CD14-positive monocyte (primary cell): ENCODE measurements around the gene KAZN. TPM values are rescaled to one million over a fixed set of nuclear protein-coding genes. Genes with fewer than 3 reads are reported as not detected.

ENCODE experiments used
- DNase-seq, 3 donors: peaks; one replicate each; pipeline ENCODE4 v3.0.0-alpha.2; 2011 to 2022
- H2AFZ ChIP-seq: 2 replicates; pipeline ENCODE4 v1.6.0; 2012; ENCODE audit warnings: mild to moderate bottlenecking, low read depth, low read length, inconsistent platforms; ENCODE audit not compliant: insufficient read depth, poor library complexity, severe bottlenecking
- H3K27ac ChIP-seq, 2 donors: 1 replicate in 1 of 2; 2 replicates in 1 of 2; pipeline ENCODE4 v1.5.1; 2012 to 2013; ENCODE audit warnings: low read length in 2 of 2, control low read depth in 1 of 2, inconsistent platforms in 1 of 2, low read depth in 1 of 2, mild to moderate bottlenecking in 1 of 2
- H3K27me3 ChIP-seq, 2 donors: one replicate each; pipeline versions ENCODE4 v1.6.0 to v1.6.1; 2011 to 2013; ENCODE audit warnings: low read length in 2 of 2; ENCODE audit not compliant: control insufficient read depth in 2 of 2, insufficient read depth in 2 of 2
- H3K36me3 ChIP-seq, 2 donors: replicated peaks in 1 of 2; 1 replicate in 1 of 2; 2 replicates in 1 of 2; pipeline versions ENCODE4 v1.5.1 to v1.6.1; 2012 to 2013; ENCODE audit warnings: low read length in 2 of 2, control low read depth in 1 of 2, inconsistent platforms in 1 of 2, mild to moderate bottlenecking in 1 of 2; ENCODE audit not compliant: insufficient read depth in 2 of 2, control insufficient read depth in 1 of 2
- H3K4me1 ChIP-seq, 2 donors: 1 replicate in 1 of 2; 2 replicates in 1 of 2; pipeline versions ENCODE4 v1.5.1 to v1.6.1; 2012 to 2013; ENCODE audit warnings: low read length in 2 of 2, control low read depth in 1 of 2, inconsistent platforms in 1 of 2, mild to moderate bottlenecking in 1 of 2, moderate library complexity in 1 of 2; ENCODE audit not compliant: insufficient read depth in 2 of 2, control insufficient read depth in 1 of 2
- H3K4me2 ChIP-seq: replicated peaks from 2 replicates; pipeline ENCODE3; 2012; ENCODE audit warnings: low read length, moderate library complexity, mild to moderate bottlenecking; ENCODE audit not compliant: poor library complexity, severe bottlenecking; ENCODE audit errors: extremely low read depth
- H3K4me3 ChIP-seq, 3 experiments: fragments of 200-600 bp in 1 of 3; sonication (generic) in 1 of 3; replicated peaks in 1 of 3; 1 replicate in 2 of 3; 2 replicates in 1 of 3; pipeline ENCODE4 v1.5.1; 2011 to 2013; ENCODE audit warnings: low read length in 3 of 3, mild to moderate bottlenecking in 3 of 3, control low read depth in 2 of 3, low read depth in 2 of 3, inconsistent platforms in 1 of 3, moderate library complexity in 1 of 3
- H3K79me2 ChIP-seq: 2 replicates; pipeline ENCODE4 v1.6.0; 2012; ENCODE audit warnings: mild to moderate bottlenecking, control low read depth, inconsistent platforms, low read length, moderate library complexity; ENCODE audit not compliant: insufficient read depth
- H3K9ac ChIP-seq: 2 replicates; pipeline ENCODE4 v1.6.0; 2017; ENCODE audit warnings: low read length, mild to moderate bottlenecking; ENCODE audit not compliant: insufficient read depth, poor library complexity, severe bottlenecking
- H3K9me3 ChIP-seq, 2 donors: replicated peaks in 1 of 2; 1 replicate in 1 of 2; 2 replicates in 1 of 2; pipeline versions ENCODE4 v1.5.1 to v1.6.1; 2012 to 2013; ENCODE audit warnings: low read length in 2 of 2, control low read depth in 1 of 2; ENCODE audit not compliant: control insufficient read depth in 1 of 2, insufficient read depth in 1 of 2
- H4K20me1 ChIP-seq: 2 replicates; pipeline ENCODE4 v1.6.0; 2012; ENCODE audit warnings: mild to moderate bottlenecking, low read length, control low read depth, moderate library complexity; ENCODE audit not compliant: insufficient read depth
- H3K27ac Mint-ChIP-seq, 7 donors: one replicate each; pipeline ENCODE4 v1.8.0; 2020; ENCODE audit warnings: mild to moderate bottlenecking in 7 of 7, mixed read lengths in 7 of 7, moderate library complexity in 6 of 7, inconsistent platforms in 2 of 7
- H3K27me3 Mint-ChIP-seq, 3 donors: one replicate each; pipeline ENCODE4 v1.8.0; 2021 to 2022; ENCODE audit warnings: low read depth in 3 of 3, mild to moderate bottlenecking in 3 of 3, mixed read lengths in 3 of 3, moderate library complexity in 3 of 3, inconsistent platforms in 1 of 3
- H3K36me3 Mint-ChIP-seq, 2 donors: one replicate each; pipeline ENCODE4 v1.8.0; 2020; ENCODE audit warnings: mixed read lengths in 2 of 2, inconsistent platforms in 1 of 2, mild to moderate bottlenecking in 1 of 2
- H3K4me1 Mint-ChIP-seq: one replicate; pipeline ENCODE4 v1.8.0; 2020; ENCODE audit warnings: mild to moderate bottlenecking, mixed read lengths
- H3K4me3 Mint-ChIP-seq, 2 donors: one replicate each; pipeline ENCODE4 v1.8.0; 2020; ENCODE audit warnings: mild to moderate bottlenecking in 2 of 2, mixed read lengths in 2 of 2, moderate library complexity in 1 of 2
- H3K9me3 Mint-ChIP-seq, 7 donors: one replicate each; pipeline ENCODE4 v1.8.0; 2020 to 2022; ENCODE audit warnings: mixed read lengths in 7 of 7, mild to moderate bottlenecking in 6 of 7, moderate library complexity in 6 of 7, inconsistent platforms in 2 of 7
- WGBS: methylation state at CpG from one replicate; pipeline ENCODE4 v1.1.5; 2013; ENCODE audit warnings: missing lambda C conversion rate; ENCODE audit not compliant: insufficient coverage; 5-methylcytosine and 5-hydroxymethylcytosine counted together
- intact Hi-C, 2 donors: fragments of 100-400 bp; cut with micrococcal nuclease; formaldehyde crosslinking; loops; one replicate each; pipeline versions ENCODE4 v1.15.0 to v1.15.1; 2023
- polyA plus RNA-seq, 3 donors: library from polyadenylated mRNA; depleted of rRNA in 1 of 3; unstranded in 2 of 3; stranded (reverse) in 1 of 3; fragments of 300-500 nt in 2 of 3; fragments of >200 nt in 1 of 3; fragmentation: Illumina TruSeq in 2 of 3; gene quantifications; 1 replicate in 2 of 3; 2 replicates in 1 of 3; pipeline ENCODE4 v1.2.3, GENCODE V29; 2012 to 2021
- TF ChIP-seq, protein P1 (sequence below): fragments of 200-600 bp; IDR thresholded peaks from one replicate; pipeline ENCODE4 v1.8.0; 2022; ENCODE audit warnings: antibody characterized with exemption, mild to moderate bottlenecking

KAZN gene
- polyA plus RNA-seq, 3 donors = not detected

DNA sequence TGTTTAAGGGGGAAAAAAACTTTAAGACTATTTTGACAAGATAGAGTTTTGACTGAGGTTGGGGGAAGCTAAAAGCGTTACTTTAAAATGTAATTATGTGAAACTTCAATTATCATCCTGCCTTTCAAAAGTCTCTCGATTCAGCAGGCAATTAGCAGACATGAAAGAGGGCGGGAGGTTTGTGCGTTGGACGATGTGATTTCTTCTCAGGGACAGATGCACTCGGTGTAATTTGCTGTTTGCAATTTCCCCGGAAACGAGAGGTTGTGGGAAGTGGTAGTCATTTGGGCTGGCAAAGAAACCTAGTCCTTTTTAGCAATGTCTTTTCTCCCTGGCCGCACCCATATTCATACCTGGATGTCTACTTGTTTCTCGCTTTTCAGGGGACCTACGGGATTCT lies 27.1 kb downstream of the KAZN start:
- no peaks in the 10 kb centered on the region for H4K20me1 ChIP-seq
- no peaks in the 10 kb centered on the region for H3K36me3 ChIP-seq
- WGBS = 84% methylated on average over 6 of the region's 11 CpGs
- no peaks in the 10 kb centered on the region for H3K79me2 ChIP-seq
- H3K9ac ChIP-seq = no peak overlapping the region
- intact Hi-C loops = no loop called here
- Mint-ChIP-seq H3K4me3 (no peak overlapping the region), H3K9me3 (peaks cover 0 to 3% (median 0%) of the 10 kb centered on the region in 7 donors), H3K27ac (no peak overlapping the region), H3K27me3 (peaks cover 0 to 2% (median 2%) of the 10 kb centered on the region in 3 donors), H3K4me1 (no peaks in the 10 kb centered on the region), H3K36me3 (no peaks in the 10 kb centered on the region)
- no peak overlapping the region for H3K27ac ChIP-seq
- no peak for DNase-seq
- H3K4me2 ChIP-seq = no peak overlapping the region
- H3K4me1 ChIP-seq = no peaks in the 10 kb centered on the region
- no peaks in the 10 kb centered on the region for H3K9me3 ChIP-seq
- no peaks in the 10 kb centered on the region for H3K27me3 ChIP-seq
- TF ChIP-seq, protein P1, sequence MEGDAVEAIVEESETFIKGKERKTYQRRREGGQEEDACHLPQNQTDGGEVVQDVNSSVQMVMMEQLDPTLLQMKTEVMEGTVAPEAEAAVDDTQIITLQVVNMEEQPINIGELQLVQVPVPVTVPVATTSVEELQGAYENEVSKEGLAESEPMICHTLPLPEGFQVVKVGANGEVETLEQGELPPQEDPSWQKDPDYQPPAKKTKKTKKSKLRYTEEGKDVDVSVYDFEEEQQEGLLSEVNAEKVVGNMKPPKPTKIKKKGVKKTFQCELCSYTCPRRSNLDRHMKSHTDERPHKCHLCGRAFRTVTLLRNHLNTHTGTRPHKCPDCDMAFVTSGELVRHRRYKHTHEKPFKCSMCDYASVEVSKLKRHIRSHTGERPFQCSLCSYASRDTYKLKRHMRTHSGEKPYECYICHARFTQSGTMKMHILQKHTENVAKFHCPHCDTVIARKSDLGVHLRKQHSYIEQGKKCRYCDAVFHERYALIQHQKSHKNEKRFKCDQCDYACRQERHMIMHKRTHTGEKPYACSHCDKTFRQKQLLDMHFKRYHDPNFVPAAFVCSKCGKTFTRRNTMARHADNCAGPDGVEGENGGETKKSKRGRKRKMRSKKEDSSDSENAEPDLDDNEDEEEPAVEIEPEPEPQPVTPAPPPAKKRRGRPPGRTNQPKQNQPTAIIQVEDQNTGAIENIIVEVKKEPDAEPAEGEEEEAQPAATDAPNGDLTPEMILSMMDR = no peak
- no peak overlapping the region for H2AFZ ChIP-seq
- H3K4me3 ChIP-seq = no peak overlapping the region

DNA sequence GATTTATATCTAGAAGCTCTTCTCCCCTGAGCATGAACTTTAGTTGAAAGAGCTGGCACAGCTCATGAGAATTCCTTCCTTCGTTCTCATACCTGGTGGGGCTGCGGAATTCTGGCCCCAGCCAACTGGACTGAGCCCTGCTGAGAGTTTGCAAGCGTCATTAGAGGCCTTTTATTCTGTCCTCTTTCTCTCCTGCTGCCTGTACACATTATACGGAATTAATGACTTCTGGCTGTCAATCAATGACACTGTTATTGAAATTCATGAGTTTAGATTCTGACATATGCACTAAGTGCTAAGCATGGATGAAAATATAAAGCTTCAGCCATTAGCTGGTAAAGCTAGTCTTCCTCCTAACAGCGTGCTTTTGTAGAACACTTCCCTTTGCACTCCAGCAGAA lies 27.5 kb downstream of the KAZN start:
- Histone ChIP-seq H3K36me3 (no peaks in the 10 kb centered on the region), H3K27ac (no peak overlapping the region), H3K9ac (no peak overlapping the region), H3K27me3 (no peaks in the 10 kb centered on the region), H2AFZ (no peak overlapping the region), H3K4me2 (no peak overlapping the region), H3K4me3 (no peak overlapping the region), H4K20me1 (no peaks in the 10 kb centered on the region), H3K79me2 (no peaks in the 10 kb centered on the region), H3K9me3 (no peaks in the 10 kb centered on the region), H3K4me1 (no peaks in the 10 kb centered on the region)
- peaks cover 0 to 3% (median 0%) of the 10 kb centered on the region in 7 donors for H3K9me3 Mint-ChIP-seq
- H3K4me1 Mint-ChIP-seq = no peaks in the 10 kb centered on the region
- H3K27ac Mint-ChIP-seq = no peak overlapping the region
- TF ChIP-seq, protein P1 = no peak
- DNase-seq = no peak
- intact Hi-C loops = no loop called here
- WGBS = no CpG with 5 or more reads among the region's 5 CpGs
- no peak overlapping the region for H3K4me3 Mint-ChIP-seq
- no peaks in the 10 kb centered on the region for H3K36me3 Mint-ChIP-seq
- H3K27me3 Mint-ChIP-seq = peaks cover 0 to 2% (median 0%) of the 10 kb centered on the region in 3 donors
